HT-29 (cell line): ENCODE data around the gene TBC1D22A. TPM values are rescaled to one million over a fixed set of nuclear protein-coding genes. Genes with fewer than 3 reads are reported as not detected.
"Not testable (repeated sequence)": the region's sequence is repeated elsewhere in the genome, so short reads cannot be mapped to it uniquely, and the experiment has no call there.

Experiments used
- DNase-seq: peaks from one replicate; pipeline ENCODE4 v3.0.0-alpha.2; 2015; ENCODE audit warnings: low spot score
- total RNA-seq: library from RNA; depleted of rRNA; stranded (reverse); fragments of >200 nt; shearing (Covaris generic); gene quantifications from 2 replicates; pipeline ENCODE4 v1.2.3, GENCODE V29; 2014

Gene TBC1D22A
- total RNA-seq, 1 experiment from 2014 or later: 23.9 TPM

DNA sequence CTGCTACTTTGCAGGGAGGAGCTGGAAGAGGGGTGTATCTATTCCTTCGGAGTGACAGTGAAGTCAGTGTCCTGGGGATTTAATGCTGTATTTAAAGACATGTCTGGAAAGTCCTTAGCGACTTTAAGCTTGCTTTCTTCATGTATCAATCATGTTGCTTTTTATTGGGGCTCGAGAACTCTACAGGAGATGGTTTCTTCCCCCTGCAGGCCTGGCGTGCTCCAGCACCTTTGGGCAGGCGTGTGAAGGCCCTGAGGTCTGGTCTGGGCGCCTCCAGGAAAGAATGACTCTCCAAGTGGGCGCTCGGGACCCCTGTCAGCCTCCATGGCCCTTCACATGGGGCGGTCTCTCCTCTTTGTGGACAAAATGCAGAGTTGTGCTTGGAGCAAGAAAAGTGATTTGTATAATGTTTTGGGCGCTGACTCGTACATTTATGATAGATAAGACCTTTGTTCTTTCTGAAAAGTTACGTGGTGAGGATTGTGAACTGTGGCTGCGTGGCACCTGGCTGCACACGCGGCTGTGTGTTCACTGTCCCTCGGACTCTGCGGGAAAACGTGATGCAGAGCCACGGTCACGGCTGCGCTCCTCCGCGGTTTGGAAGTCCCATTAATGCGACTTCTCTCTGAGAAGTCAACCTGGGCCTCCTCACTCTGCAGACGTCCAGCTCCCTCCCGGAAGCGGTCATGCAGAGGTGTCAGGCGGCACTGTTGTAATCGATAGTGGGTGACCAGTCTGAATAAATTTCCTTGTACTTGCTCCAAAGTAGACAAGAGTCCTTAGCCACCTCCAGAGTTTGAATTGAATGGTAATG is 282.5 kb downstream of the TBC1D22A start:
- no peak for DNase-seq

DNA sequence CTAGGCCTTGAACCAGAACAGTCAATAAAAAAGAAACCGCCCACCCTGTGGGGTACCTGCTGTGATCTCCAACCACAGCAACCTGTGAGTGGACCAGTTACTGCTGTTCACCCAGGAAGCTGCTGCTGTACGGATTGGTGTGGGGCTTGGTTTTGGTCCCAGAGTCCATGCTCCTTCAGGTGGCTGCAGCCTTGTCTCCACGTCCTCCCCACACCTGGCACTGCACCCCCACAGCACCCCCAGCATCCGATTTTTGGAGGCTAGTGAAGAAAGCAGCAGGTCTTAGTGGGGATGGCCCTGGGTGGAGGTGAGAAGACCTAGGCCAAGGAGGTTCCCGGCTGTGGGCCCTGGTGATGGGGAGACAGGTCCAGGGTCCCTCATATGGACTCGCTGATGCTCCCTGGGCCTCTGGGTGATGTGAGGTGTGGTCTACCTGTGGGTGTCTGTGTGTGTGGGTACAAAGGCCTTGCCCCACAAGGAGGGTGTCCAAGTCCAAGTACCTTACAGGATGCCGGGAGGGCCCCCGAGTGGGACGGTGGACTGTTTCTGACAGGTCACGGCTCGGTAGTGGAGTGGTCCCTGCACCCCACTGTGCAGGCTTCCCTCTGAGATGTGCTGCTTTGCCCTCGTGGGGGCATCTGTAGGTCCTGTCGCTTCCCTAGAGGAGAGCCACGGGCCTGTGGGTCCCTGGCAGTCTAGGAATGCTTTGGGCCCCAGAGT is 283.4 kb downstream of the TBC1D22A start:
- no peak for DNase-seq

DNA sequence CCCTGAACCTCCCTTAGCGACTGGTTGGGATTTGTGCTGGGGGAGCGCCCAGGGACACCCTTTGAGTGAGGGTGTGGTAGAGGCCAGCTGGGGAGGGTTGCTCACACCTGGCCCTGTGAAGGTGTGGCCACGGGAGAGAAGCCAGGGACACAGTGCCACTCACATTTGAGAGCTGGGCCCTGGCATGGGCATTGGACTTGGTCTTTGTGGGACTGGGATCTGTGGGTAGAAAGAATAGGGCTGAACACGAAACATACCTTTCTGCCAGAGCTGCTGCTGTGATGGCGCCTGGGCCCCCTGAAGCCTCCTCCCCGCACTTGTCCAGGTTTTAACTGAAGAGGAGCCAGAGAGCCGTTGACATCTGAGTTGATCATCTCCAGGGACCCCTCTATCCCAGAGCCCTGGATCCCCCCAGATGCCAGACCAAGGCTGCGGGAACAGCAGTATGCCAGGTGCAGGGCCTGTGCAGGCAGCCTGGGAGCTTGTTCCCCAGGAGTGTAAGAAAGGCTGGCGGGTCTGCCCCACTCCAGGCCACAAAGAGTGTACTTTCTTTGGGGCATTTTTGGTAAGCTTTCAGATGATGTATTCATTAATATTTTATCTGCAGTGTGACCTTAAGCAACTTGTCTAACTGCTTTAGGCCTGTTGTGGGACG is 284.1 kb downstream of the TBC1D22A start:
- no peak for DNase-seq

DNA sequence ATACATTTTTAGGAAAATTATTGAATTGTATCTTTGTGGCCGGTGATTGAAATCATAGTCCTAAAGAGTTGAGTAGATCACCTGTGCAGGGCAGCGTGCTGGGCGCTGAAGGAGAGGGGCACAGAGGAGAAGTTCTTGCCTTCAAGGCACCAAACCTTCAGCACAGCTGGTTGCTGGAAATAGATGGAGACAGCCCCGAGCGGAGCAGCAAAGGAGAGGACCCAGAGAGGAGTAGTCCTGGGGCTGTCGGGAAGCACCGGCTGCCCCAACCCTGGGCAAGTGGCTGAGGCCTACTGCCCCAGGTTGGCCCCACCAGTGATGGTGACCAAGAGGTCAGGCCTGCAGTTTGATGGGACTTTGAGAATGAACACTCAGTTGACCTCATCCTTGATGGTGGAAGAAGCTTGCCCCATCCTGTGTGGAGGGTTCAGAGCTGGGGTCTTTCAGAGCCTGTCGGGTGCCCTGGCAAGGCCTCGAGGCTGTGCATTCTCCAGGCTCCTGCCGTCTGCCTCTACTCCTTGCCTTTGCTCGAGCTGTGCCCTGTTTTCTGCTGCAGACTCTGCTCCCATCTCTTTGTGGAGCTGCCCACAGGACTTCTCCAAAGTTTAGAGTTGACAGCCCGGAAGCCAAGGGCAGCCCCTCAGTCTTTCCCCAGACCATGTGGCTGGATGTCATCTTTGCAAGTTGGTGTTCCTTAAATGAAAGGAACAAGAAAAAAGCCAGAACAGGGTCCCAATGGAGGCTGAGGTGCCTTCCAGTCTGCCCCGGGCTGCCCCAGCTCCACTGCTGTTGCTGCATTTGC is 285.1 kb downstream of the TBC1D22A start:
- DNase-seq: no peak

DNA sequence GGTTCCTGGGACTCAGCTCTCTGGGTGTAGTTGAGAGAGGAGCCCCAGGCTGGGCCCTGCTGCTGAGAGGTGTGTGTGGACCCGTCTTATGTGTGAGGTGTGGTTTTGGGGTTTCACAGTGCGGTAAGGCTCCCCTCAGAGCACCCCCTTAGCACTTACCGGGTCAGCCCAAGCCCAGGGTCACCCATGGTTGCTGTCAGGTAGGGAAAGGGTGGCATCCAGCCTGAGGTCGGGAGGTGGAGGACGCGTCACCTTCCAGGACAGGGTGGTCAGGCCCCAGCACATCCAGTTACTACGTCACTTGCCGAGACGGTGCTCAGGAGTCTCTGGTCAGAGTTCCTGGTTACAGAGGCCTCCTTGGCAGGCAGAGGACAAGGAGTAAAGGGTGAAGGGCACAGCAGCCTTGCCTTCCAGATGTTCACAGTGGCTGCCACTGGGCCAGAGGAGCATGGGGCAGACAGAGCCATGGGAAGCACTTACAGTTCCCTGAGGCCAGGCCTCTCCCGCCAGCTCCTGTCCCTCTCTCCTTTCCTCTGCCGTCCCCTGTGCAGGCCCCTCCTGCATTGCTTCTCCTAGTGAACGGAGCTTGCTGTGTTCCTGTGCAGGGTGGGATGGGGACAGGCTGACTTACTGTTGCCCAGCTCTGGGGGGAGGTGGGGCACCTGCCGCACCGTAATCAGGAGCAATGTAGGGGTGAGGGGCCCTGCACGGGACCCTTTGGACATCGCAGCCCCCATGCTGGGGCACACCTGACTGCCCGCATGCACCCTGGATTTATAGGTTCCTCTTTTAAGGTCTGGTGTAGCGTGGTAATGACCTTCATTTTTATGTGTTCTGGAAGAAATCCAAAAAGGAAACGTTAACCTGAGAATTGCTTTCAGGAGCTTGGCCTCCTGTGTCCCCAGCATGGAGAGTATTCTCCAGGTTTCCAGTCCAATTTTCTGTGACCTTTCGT is 285.9 kb downstream of the TBC1D22A start:
- peak; percentile 3 for DNase-seq

DNA sequence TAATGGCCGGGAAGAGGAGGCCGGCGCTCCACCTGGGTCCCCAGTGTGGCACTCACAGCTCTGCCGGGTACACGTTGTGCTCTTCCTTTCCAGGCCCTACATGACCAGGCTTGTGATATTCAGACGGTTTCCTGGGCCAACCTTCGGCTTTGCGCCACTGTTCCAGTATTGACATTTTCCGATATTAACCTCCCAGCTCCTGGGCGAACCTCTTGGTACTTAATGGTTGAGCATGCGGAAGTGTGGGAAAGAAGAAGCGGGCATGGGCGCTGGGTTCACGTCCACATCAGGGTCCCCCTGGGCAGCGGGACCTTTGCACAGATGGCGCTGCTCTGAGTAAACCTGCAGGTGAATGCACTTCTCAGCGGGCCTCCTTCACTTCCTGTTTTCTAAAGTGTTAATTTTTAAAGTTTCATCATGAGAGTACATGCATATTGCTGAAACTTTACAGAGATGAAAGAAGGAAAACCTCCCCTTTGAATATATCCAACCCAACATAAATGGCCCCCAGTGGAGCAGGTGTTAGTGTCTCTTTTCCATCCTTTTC is 286.7 kb downstream of the TBC1D22A start:
- DNase-seq: no peak

DNA sequence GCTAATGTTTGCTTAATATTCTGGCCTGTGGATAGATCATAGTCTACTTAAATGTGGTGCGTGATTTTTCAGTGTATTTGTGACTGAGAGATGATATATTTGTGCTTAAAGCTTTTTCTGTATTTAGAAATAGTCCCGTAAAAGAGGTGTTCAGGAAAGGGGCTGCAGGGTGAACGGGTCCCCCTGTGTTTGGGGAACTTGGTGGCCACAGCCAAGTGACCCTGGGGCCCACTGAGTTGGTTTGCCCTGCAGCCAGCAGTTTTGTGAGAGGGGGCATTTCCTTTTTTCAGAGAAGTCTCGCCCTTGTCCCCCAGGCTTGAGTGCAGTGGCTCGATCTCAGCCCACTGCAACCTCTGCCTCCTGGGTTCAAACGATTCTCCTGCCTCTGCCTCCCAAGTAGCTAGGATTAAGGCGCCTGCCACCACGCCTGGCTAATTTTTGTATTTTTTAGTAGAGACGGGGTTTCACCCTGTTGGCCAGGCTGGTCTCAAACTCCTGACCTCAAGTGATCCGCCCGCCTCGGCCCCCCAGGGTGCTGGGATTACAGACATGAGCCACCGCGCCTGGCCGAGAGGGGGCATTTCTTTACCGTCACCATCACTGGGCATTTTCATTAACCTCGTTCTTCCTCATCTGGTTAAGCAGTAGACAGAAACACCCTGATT is 287.4 kb downstream of the TBC1D22A start:
- not testable (repeated sequence) for DNase-seq

DNA sequence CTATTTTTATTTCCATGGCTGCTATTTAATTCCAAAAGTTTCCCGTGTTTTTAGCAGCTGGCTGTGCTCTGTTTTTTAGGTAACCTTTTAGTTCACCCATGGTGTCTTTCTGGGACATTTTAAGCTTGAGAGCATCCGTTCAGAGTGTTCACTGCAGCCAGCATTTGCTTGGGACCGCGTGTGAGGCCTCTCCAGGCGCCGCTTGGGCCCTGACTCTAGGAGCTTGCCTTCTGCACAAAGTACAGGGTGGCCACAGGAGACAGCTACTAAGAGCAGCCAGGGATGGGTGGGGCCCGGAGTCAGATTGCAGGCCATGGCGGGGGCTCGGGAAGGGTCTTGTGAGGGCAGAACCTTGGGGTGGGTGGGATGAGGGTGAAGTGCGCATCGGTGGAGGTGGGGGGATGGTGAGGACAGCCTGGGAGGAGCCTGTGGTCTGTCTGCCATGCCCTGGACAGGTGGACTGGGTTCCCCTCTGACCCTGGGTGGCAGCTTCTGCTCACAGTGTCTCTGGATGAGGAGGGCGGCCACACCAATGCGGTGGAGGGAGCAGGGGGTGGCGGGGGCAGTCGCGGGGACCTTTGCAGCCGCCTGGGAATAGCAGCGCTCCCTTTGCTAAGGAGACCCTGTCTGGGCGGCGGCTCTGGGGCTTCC is 288.1 kb downstream of the TBC1D22A start:
- DNase-seq: no peak

DNA sequence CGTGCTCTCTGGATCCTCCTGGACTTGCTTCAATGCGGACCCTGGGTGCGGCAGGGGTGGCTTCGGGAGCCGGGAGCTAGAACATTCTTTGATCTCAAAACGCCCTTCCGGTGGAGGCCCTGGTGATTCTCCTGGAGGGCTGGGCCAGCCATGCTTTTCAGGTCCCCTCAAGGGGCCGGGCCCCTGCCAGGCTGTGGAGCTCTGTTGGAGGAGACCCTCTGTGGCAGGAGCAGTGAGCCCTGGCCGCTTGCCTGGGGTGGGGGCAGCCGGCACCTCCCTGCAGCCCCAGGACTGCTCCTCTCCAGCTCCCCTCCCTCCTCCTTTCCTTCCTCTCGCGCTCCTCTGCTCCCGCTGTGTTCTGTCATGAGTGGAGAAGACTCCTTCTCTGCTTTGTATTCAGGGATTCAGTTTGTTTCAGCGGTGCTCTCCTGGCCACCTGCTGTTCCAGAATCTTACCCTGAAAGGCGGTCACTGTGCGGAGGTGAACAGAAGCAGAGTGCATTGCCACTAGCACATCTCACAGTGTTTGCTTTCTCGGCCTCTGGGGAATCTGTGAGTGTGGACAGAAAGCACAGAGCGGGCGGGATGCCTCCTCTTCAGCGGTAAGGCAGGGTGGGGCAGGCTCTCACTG is 289.1 kb downstream of the TBC1D22A start:
- DNase-seq: no peak

DNA sequence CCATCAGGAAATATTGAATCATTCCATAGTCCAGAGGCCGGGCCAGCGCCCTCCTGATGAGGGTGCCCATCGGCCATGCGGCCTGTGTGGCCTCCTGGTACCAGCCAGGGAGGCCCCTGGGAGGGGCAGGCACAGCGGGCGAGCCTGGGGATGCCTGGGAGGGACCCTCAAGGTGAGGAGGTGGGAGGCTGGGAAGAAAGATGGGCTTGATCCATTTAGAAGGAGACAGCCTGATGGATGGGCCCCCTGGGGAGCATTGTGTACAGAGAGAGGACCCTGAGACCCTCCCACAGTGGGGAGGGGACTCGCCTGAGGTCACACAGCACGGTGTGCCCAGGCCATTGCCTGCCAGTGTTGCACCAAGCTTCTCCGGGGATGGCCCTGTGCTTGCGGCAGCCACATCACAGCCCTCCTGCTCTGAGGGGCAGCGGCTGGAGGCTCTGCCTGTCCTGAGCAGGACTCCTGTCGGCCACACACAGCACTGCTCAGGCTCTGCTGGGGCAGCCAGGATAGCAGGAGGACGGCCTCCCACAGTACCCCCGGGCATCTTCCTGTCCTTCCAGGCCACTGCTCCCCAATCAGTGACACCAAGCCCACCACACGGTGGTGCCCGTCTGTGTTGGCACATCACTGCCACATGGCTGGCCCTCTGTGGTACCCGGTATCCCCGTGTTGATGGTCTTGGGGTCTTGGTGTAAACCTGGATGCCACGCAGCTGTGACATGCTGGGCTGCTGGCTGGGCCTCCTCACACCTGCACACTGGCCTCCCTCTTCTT is 290.0 kb downstream of the TBC1D22A start:
- no peak for DNase-seq

DNA sequence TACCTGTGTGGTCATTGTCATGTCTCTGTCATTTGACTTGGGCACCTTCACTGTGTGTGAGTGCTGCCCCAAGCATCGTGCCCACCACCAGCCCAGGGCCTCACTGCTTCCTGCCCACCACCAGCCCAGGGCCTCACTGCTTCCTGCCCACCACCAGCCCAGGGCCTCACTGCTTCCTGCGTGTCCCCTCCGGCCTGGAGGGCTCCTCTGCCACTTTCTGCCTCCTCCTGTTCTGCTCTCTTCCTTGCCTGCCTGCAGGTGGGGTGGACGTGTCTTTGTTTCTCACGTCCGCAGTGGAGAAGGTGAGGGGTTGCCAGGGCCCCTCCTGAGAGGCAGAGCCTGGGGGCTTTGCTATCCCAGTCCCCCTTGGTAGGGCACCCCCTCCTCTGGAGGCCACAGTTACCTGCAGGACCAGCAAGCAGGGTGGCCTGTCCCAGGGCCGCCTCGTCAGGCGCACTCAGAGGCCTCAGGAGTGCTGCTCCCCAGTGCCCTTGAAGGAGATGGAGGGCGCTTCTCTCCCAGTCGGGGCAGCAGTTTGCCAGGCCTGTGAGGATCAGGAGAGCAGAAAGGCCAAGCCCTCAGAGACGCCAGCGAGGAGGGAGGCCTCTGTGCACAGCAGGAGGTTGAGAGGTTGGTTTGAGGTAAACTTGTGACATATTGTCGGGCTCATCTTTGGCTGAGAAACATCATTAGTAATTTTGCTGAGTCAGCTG is 290.7 kb downstream of the TBC1D22A start:
- no peak for DNase-seq

DNA sequence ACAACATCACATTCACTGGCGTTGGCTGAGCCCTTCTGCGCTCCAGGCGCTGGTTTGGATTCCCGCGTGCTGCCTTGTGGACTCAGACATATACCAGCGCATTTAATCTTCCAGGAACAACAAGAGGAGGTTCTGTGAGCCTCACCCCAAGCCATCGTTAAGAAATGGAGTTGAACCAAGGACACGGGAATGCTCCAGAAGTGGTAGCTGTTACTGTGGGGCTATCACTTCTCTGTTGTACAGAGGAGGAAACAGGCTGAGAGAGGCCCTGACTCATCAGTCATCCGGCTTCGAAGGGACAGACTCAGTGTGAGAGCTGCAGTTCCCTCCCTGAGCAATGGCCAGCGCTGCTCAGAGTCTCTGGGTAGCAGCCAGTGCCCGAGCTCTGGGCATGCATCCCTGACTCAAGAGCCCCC is 291.3 kb downstream of the TBC1D22A start:
- no peak for DNase-seq

DNA sequence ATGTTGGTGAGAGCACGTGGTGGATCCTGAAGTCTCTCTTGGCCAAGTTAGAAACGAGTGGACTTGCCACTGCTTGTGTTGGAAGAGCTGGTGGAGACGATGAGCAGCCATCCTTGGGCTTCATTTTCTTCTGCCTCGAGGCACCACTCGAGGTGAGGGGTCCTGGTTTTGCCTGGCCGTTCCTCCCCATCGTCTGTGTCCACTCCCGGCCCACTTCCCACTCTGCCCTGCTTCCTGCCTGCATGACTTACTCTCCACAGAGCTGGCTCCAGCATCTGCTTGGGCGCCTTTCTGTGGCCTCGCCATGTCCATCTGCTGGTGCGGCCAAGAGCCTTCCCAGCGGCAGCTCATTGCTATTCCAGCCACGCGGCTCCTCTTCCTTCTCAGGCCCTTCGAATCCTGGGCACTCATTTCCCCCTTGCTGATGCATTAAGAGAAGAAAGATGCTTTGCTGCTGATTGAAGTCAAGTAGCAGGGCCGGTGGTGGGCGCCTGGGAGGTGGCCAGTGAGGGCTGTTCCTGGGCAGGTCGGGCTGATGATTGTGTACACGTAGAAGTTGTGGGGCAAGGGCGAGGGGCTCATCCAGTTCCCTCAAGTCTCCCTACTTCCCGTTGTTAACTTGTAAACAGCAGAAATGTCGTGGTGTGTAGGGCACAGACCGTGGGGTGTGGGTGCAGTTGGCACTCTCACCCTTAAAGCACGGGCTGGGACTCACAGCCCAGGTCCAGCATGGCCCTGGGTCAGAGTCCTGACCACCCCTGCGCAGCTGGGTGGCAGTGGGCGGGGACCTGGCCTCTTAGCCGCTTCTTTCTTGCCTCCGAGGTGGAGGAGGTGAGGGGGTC is 292.0 kb downstream of the TBC1D22A start:
- DNase-seq: no peak

DNA sequence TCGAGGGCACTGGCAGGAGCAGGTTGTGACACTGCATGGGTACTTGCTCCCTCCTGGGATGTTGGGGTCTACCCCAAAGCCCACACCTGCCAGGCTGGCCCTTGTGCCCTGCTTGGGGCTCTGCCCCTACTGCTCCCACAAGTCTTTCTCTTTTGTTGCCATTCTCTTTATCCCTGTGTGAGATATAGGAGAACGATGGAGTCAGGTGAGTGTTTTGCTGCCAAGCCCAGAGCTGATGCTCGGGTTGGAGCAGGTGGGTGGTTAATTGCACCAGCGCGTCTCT is 292.6 kb downstream of the TBC1D22A start:
- DNase-seq: no peak

DNA sequence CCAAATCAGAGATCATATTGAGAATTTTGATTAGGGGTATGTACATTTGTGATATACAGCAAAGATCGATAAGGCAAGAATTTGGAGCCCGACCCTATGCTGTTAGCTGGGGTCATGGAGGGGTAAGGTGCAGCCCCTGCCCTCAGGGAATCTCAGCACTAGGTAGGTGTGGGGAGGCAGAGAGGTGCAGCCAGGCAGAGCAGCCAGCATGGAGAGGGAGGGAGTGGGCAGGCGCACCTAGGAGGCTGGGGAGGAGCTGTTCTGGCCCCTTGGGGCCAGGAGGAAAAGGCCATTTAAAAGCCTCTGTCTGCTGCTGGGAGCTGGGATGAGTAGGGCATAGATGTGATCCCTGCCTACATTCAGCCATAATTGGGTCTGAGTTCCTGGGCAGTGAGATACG is 293.0 kb downstream of the TBC1D22A start:
- DNase-seq: no peak

DNA sequence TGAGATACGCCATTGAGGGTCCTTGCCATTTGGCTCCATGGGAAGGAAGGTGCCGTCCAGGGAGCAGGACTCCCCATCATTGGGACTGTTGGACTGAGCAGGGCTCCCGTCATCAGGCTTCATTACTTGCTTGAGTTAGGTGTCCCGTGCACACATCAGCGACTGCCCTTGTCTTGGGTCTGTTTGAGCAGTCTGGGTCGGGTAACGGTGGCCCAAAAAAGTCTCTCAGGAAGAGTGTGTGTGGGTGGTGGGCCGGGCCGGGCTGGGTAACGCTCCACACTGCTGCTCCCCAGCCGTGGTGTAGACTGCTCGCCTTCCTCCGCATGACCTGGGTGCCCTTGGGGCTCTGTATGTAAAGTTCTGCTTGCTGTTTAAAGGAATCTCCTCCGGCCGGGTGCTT is 293.5 kb downstream of the TBC1D22A start:
- DNase-seq: no peak

DNA sequence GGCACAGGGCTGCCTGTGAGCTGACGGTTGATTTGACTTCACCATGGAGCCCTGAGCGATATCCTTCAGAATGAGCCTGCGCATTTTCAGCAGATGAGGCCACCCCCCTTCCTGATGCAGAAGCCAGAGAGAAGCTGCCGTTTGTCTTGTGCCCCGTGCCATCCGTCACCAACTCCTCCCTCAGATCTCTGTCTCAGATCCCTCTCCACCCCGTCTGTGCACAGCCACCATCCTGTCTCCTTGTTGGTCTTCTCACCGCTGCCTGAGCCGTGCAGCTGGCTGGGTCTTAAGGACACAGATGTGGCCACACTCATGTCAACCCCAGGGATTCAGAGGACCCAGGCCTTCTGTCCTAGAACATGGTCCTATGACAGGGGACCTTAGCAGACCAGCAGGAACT is 293.9 kb downstream of the TBC1D22A start:
- DNase-seq: no peak
